Gastrocnemius medialis (tissue), 4 donors: ENCODE data around the gene SOX21. TPM values are rescaled to one million over a fixed set of nuclear protein-coding genes. Genes with fewer than 3 reads are reported as not detected.
"Not testable (repeated sequence)": the region's sequence is repeated elsewhere in the genome, so short reads cannot be mapped to it uniquely, and the experiment has no call there.

Source experiments
- ATAC-seq, 2 donors: fragments of 150-250 bp; one replicate each; pipeline ENCODE4 v1.9.1; 2016
- DNase-seq, 2 donors: peaks; one replicate each; pipeline ENCODE4 v3.0.0-alpha.2; 2019
- H3K27ac ChIP-seq, 4 donors: fragments of 200-600 bp; sonication (generic); 1 replicate in 1 of 4; 2 replicates in 3 of 4; pipeline ENCODE4 v1.5.1; 2016 to 2018; ENCODE audit warnings: mild to moderate bottlenecking in 2 of 4, moderate library complexity in 1 of 4
- H3K27me3 ChIP-seq, 3 donors: fragments of 200-600 bp; sonication (generic) in 2 of 3; 1 replicate in 1 of 3; 2 replicates in 2 of 3; pipeline versions ENCODE4 v1.5.1 to v1.6.0; 2016 to 2019; ENCODE audit warnings: mild to moderate bottlenecking in 1 of 3, moderate library complexity in 1 of 3
- H3K36me3 ChIP-seq, 2 donors: fragments of 200-600 bp; sonication (generic) in 1 of 2; one replicate each; pipeline ENCODE4 v1.5.1; 2017 to 2018
- H3K4me1 ChIP-seq, 2 donors: fragments of 200-600 bp; sonication (generic) in 1 of 2; one replicate each; pipeline ENCODE4 v1.5.1; 2016 to 2017; ENCODE audit warnings: mild to moderate bottlenecking in 2 of 2
- H3K4me3 ChIP-seq, 4 donors: fragments of 200-600 bp; sonication (generic) in 3 of 4; 1 replicate in 1 of 4; 2 replicates in 3 of 4; pipeline ENCODE4 v1.5.1; 2016 to 2019; ENCODE audit warnings: mild to moderate bottlenecking in 2 of 4
- H3K9me3 ChIP-seq, 3 donors: fragments of 200-600 bp; sonication (generic) in 2 of 3; 1 replicate in 1 of 3; 2 replicates in 2 of 3; pipeline ENCODE4 v1.5.1; 2016 to 2019
- CTCF ChIP-seq, 5 experiments: fragments of 450-650 bp in 3 of 5; fragments of 200-600 bp in 2 of 5; sonication (generic) in 2 of 5; IDR thresholded peaks in 4 of 5; conservative IDR thresholded peaks in 1 of 5; 1 replicate in 4 of 5; 2 replicates in 1 of 5; pipeline ENCODE4 v1.5.1; 2016 to 2019; ENCODE audit warnings: antibody characterized with exemption in 5 of 5, mild to moderate bottlenecking in 3 of 5, moderate library complexity in 3 of 5
- POLR2A ChIP-seq, 2 donors: fragments of 450-650 bp; IDR thresholded peaks; one replicate each; pipeline ENCODE4 v1.6.1; 2017; ENCODE audit warnings: antibody characterized with exemption in 2 of 2, mild to moderate bottlenecking in 2 of 2, moderate library complexity in 2 of 2
- in situ Hi-C, 4 donors: fragments of 200-750 bp; cut with MboI; loops; one replicate each; pipeline versions ENCODE4 v1.15.0 to v1.8.0; 2017; ENCODE audit warnings: low sequenced_read_pairs in 4 of 4
- intact Hi-C: fragments of 100-400 bp; cut with DNase I; formaldehyde crosslinking; loops from one replicate; pipeline ENCODE4 v1.15.1; 2023; ENCODE audit warnings: low total_unique reads
- total RNA-seq, 4 donors: library from RNA; depleted of rRNA; stranded (reverse); fragments of >200 nt; gene quantifications; one replicate each; pipeline versions ENCODE4 v1.1.0 to v1.2.3, GENCODE V29; 2016

The SOX21 gene
- total RNA-seq, 4 donors from 2014 or later, result not detected

GRCh38 chr13:94726425-94726824, 14.1 kb upstream of the SOX21 start:
- Histone ChIP-seq H3K27me3 (peaks cover 0 to 9% (median 0%) of the 10 kb centered on the region in 3 donors), H3K4me1 (no peaks in the 10 kb centered on the region), H3K9me3 (no peaks in the 10 kb centered on the region), H3K27ac (no peak overlapping the region), H3K4me3 (no peak overlapping the region), H3K36me3 (no peaks in the 10 kb centered on the region)
- ATAC-seq, result no peak
- in situ Hi-C loops (no loop called here), intact Hi-C loops (no loop called here)
- TF ChIP-seq CTCF (IDR thresholded peaks at IDR 0.05 in 4 of 5, conservative IDR thresholded peaks at IDR 0.05 in 1 of 5) (no peak), POLR2A (IDR thresholded peaks at IDR 0.05) (no peak)
- DNase-seq, result no peak

GRCh38 chr13:94722609-94723345, 10.4 kb upstream of the SOX21 start:
- TF ChIP-seq CTCF (IDR thresholded peaks at IDR 0.05 in 4 of 5, conservative IDR thresholded peaks at IDR 0.05 in 1 of 5) (no peak), POLR2A (IDR thresholded peaks at IDR 0.05) (no peak)

GRCh38 chr13:94718697-94719096, 6.4 kb upstream of the SOX21 start:
- DNase-seq, ATAC-seq, in situ Hi-C loops, H3K9me3 ChIP-seq, H3K27ac ChIP-seq, H3K4me3 ChIP-seq, H3K4me1 ChIP-seq, H3K36me3 ChIP-seq, intact Hi-C loops: not testable (repeated sequence)
- H3K27me3 ChIP-seq, result peaks cover 7 to 36% (median 32%) of the 10 kb centered on the region in 3 donors

More at GRCh38 chr13:94722609-94723345, 10.4 kb upstream of the SOX21 start:
- no peak for ATAC-seq
- in situ Hi-C loops (no loop called here), intact Hi-C loops (no loop called here)
- H3K4me1 ChIP-seq, result no peaks in the 10 kb centered on the region
- H3K9me3 ChIP-seq, result no peaks in the 10 kb centered on the region
- no peak overlapping the region for H3K4me3 ChIP-seq
- no peaks in the 10 kb centered on the region for H3K36me3 ChIP-seq
- peaks cover 0 to 10% (median 3%) of the 10 kb centered on the region in 3 donors for H3K27me3 ChIP-seq
- no peak overlapping the region for H3K27ac ChIP-seq
- no peak for DNase-seq

- ATAC-seq, result no peak
- Histone ChIP-seq H3K36me3 (no peaks in the 10 kb centered on the region), H3K9me3 (no peaks in the 10 kb centered on the region), H3K4me1 (peaks cover 0 to 4% of the 10 kb centered on the region in 2 donors), H3K27me3 (peaks cover 15 to 40% (median 38%) of the 10 kb centered on the region in 3 donors), H3K4me3 (no peak overlapping the region), H3K27ac (no peak overlapping the region)
- in situ Hi-C loops, result no loop called here
- no peak for DNase-seq
- intact Hi-C loops, result no loop called here
- no peak for TF ChIP-seq POLR2A (IDR thresholded peaks at IDR 0.05)
- no peak for TF ChIP-seq CTCF (IDR thresholded peaks at IDR 0.05 in 4 of 5, conservative IDR thresholded peaks at IDR 0.05 in 1 of 5)
These were observed 5.6 kb upstream of the SOX21 start for GRCh38 chr13:94717916-94718315.

- in situ Hi-C loops, result no loop called here
- no peaks in the 10 kb centered on the region for H3K36me3 ChIP-seq
- H3K4me1 ChIP-seq, result peaks cover 2 to 10% of the 10 kb centered on the region in 2 donors
- ATAC-seq (no peak), DNase-seq (no peak)
- no peak overlapping the region for H3K4me3 ChIP-seq
- no peak overlapping the region for H3K27ac ChIP-seq
- intact Hi-C loops, result no loop called here
- no peaks in the 10 kb centered on the region for H3K9me3 ChIP-seq
- peaks cover 29 to 55% (median 46%) of the 10 kb centered on the region in 3 donors for H3K27me3 ChIP-seq
- TF ChIP-seq POLR2A (IDR thresholded peaks at IDR 0.05) (no peak), CTCF (IDR thresholded peaks at IDR 0.05 in 4 of 5, conservative IDR thresholded peaks at IDR 0.05 in 1 of 5) (no peak)
These were observed 3.7 kb upstream of the SOX21 start for GRCh38 chr13:94716016-94716415.
